K562 (cell line): ENCODE results near the gene XRCC5. TPM values are rescaled to one million over a fixed set of nuclear protein-coding genes. Genes with fewer than 3 reads are reported as not detected.
A peak's percentile ranks its signal among the peaks of the same experiment; 100 is the strongest.

Experiments
- BRD9 ChIP-seq: fragments of 450-650 bp; IDR thresholded peaks from 2 replicates; pipeline ENCODE4 v1.6.1; 2018; ENCODE audit warnings: low read depth; ENCODE audit not compliant: partially characterized antibody
- CBX5 ChIP-seq: IDR thresholded peaks from 2 replicates; pipeline ENCODE4 v1.6.1; 2014; ENCODE audit warnings: low read depth, borderline replicate concordance
- ELK1 ChIP-seq: sonication (generic); formaldehyde crosslinking; IDR thresholded peaks from 2 replicates; pipeline ENCODE4 v1.8.1; 2022; ENCODE audit warnings: missing genetic modification reagents
- HCFC1 ChIP-seq: IDR thresholded peaks from 2 replicates; pipeline ENCODE4 v1.6.1; 2012; ENCODE audit warnings: low read depth, low read length, improper control_type of control experiment
- IRF9 ChIP-seq: fragments of 450-650 bp; IDR thresholded peaks from 2 replicates; pipeline ENCODE4 v1.6.1; 2016; ENCODE audit warnings: missing biosample characterization, missing genetic modification characterization
- KLF6 ChIP-seq: fragments of 250-450 bp; sonication (Bioruptor Pico); IDR thresholded peaks from 2 replicates; pipeline ENCODE4 v1.4.0; 2020; ENCODE audit warnings: mild to moderate bottlenecking, moderate library complexity, borderline replicate concordance
- MAFG ChIP-seq: fragments of 450-650 bp; conservative IDR thresholded peaks from 2 replicates; pipeline ENCODE4 v1.6.1; 2016; ENCODE audit warnings: missing genetic modification characterization, missing compliant biosample characterization
- MTA1 ChIP-seq: fragments of 450-650 bp; IDR thresholded peaks from 2 replicates; pipeline ENCODE4 v1.6.1; 2017; ENCODE audit warnings: borderline replicate concordance
- MTA3 ChIP-seq: fragments of 450-650 bp; formaldehyde crosslinking; IDR thresholded peaks from 2 replicates; pipeline ENCODE4 v1.6.1; 2017; ENCODE audit warnings: mild to moderate bottlenecking, borderline replicate concordance
- MYBL2 ChIP-seq, 2 experiments: fragments of 450-650 bp in 1 of 2; sonication (generic) in 1 of 2; formaldehyde crosslinking in 1 of 2; IDR thresholded peaks; 2 replicates each; pipeline versions ENCODE4 v1.6.1 to v1.8.1; 2017 to 2022; ENCODE audit warnings: borderline replicate concordance in 1 of 2, inconsistent platforms in 1 of 2, low read depth in 1 of 2, mild to moderate bottlenecking in 1 of 2, missing genetic modification reagents in 1 of 2, moderate library complexity in 1 of 2
- NBN ChIP-seq: fragments of 450-650 bp; IDR thresholded peaks from 2 replicates; pipeline ENCODE4 v1.6.1; 2016; ENCODE audit warnings: low read depth, mild to moderate bottlenecking
- NR1H2 ChIP-seq: sonication (generic); formaldehyde crosslinking; IDR thresholded peaks from 2 replicates; pipeline ENCODE4 v1.4.0; 2020; ENCODE audit warnings: mild to moderate bottlenecking, missing genetic modification reagents
- PHF8 ChIP-seq: fragments of 200-600 bp; sonication (generic); IDR thresholded peaks from 2 replicates; pipeline ENCODE4 v1.6.1; 2012; ENCODE audit warnings: mixed run types, mild to moderate bottlenecking, inconsistent platforms, low read length, moderate library complexity, borderline replicate concordance
- POLR2H ChIP-seq: IDR thresholded peaks from 2 replicates; pipeline ENCODE4 v1.6.1; 2016; ENCODE audit warnings: missing genetic modification characterization, low read depth, mild to moderate bottlenecking, control low read depth, missing compliant biosample characterization, moderate library complexity
- RFX5 ChIP-seq: IDR thresholded peaks from 2 replicates; pipeline ENCODE4 v1.6.1; 2011; ENCODE audit warnings: low read depth, mild to moderate bottlenecking, improper control_type of control experiment, low read length
- U2AF1 ChIP-seq: fragments of 200-400 bp; formaldehyde crosslinking; optimal IDR thresholded peaks from 2 replicates; pipeline ENCODE3; 2017; ENCODE audit warnings: mild to moderate bottlenecking, low read depth, low read length, moderate library complexity
- VEZF1 ChIP-seq: fragments of 200-800 bp; sonication (Bioruptor generic); IDR thresholded peaks from 2 replicates; pipeline ENCODE4 v1.6.1; 2017; ENCODE audit warnings: missing genetic modification characterization, missing compliant biosample characterization
- YBX1 ChIP-seq: fragments of 450-650 bp; IDR thresholded peaks from 2 replicates; pipeline ENCODE4 v1.7.1; 2016; ENCODE audit warnings: mild to moderate bottlenecking
- ZFP1 ChIP-seq: fragments of 450-650 bp; formaldehyde crosslinking; IDR thresholded peaks from 2 replicates; pipeline ENCODE4 v1.4.0; 2020; ENCODE audit warnings: mild to moderate bottlenecking, mixed read lengths
- ZNF384 ChIP-seq: IDR thresholded peaks from 2 replicates; pipeline ENCODE4 v1.6.1; 2012; ENCODE audit warnings: low read depth, low read length, improper control_type of control experiment
- ZNF695 ChIP-seq: fragments of 450-650 bp; formaldehyde crosslinking; IDR thresholded peaks from 2 replicates; pipeline ENCODE4 v1.4.0; 2020; ENCODE audit warnings: mild to moderate bottlenecking, moderate library complexity
- polyA plus RNA-seq, 8 experiments: library from polyadenylated mRNA; depleted of rRNA in 4 of 8; stranded (reverse) in 5 of 8; unstranded in 3 of 8; fragments of >200 nt; fragmentation: Nextera tagmentation in 2 of 8; fragmentation: Illumina TruSeq in 1 of 8; extraction: Ambion mirVana in 2 of 8; extraction: Trizol in 1 of 8; gene quantifications; 2 replicates each; pipeline versions ENCODE4 v1.2.1 to v1.2.3, GENCODE V29; 2011 to 2014; ENCODE audit warnings: inconsistent platforms in 1 of 8, missing spikeins in 1 of 8
- total RNA-seq, 7 experiments: library from RNA; depleted of rRNA in 6 of 7; stranded (reverse); fragments of >200 nt in 6 of 7; fragmentation: Illumina TruSeq in 2 of 7; extraction: Trizol in 2 of 7; gene quantifications; 2 replicates each; pipeline versions ENCODE4 v1.2.1 to v1.2.3, GENCODE V29; 2011 to 2021; ENCODE audit warnings: low replicate concordance in 1 of 7
- TF ChIP-seq, protein P1 (sequence below): sonication (generic); formaldehyde crosslinking; IDR thresholded peaks from 2 replicates; pipeline ENCODE4 v1.8.0; 2022; ENCODE audit warnings: missing genetic modification reagents, mild to moderate bottlenecking, moderate library complexity, borderline replicate concordance
- TF ChIP-seq, protein P2 (sequence below): fragments of 450-650 bp; IDR thresholded peaks from 2 replicates; pipeline ENCODE4 v1.6.1; 2016; ENCODE audit warnings: borderline replicate concordance

Gene XRCC5
- total and polyA plus RNA-seq, 9 of the 15 experiments (the other 6 are each of a cell fraction or from before 2014, with no cell fraction given) = 168 to 551 (median 297) TPM

GRCh38 chr2:216081487-216082116, 27.5 kb upstream of the XRCC5 start, which contains the start of the genes PECR and TMEM169 (continued):
- peak; percentile 71; the same call in 1 of the 2 replicates for TF ChIP-seq PHF8
- no peak for TF ChIP-seq CBX5
- peak; percentile 76 for TF ChIP-seq VEZF1 (CRISPR knock-in tag)
- TF ChIP-seq, protein P1, sequence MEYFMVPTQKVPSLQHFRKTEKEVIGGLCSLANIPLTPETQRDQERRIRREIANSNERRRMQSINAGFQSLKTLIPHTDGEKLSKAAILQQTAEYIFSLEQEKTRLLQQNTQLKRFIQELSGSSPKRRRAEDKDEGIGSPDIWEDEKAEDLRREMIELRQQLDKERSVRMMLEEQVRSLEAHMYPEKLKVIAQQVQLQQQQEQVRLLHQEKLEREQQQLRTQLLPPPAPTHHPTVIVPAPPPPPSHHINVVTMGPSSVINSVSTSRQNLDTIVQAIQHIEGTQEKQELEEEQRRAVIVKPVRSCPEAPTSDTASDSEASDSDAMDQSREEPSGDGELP (CRISPR knock-in tag) = peak; percentile 82
- no peak for TF ChIP-seq NR1H2 (CRISPR knock-in tag)
- TF ChIP-seq ZNF384 = no peak
- TF ChIP-seq MAFG = no peak
- TF ChIP-seq ZFP1 = no peak
- TF ChIP-seq BRD9 = no peak
- TF ChIP-seq KLF6 (CRISPR knock-in tag) = no peak
- no peak for TF ChIP-seq YBX1
- no peak for TF ChIP-seq U2AF1
- no peak for TF ChIP-seq MTA1
- TF ChIP-seq NBN = no peak
- no peak for TF ChIP-seq ZNF695 (CRISPR knock-in tag)
- no peak for TF ChIP-seq HCFC1
- no peak for TF ChIP-seq RFX5
- TF ChIP-seq POLR2H = peak; percentile 57
- no peak for TF ChIP-seq ELK1 (CRISPR knock-in tag)
- TF ChIP-seq IRF9 (tag) = no peak
- no peak for TF ChIP-seq MYBL2 (IDR thresholded peaks at IDR 0.05; ENCODE audit: low read depth)
- no peak for TF ChIP-seq MYBL2 (CRISPR knock-in tag; IDR thresholded peaks at IDR 0.05; ENCODE audit: borderline replicate concordance)
- TF ChIP-seq, protein P2, sequence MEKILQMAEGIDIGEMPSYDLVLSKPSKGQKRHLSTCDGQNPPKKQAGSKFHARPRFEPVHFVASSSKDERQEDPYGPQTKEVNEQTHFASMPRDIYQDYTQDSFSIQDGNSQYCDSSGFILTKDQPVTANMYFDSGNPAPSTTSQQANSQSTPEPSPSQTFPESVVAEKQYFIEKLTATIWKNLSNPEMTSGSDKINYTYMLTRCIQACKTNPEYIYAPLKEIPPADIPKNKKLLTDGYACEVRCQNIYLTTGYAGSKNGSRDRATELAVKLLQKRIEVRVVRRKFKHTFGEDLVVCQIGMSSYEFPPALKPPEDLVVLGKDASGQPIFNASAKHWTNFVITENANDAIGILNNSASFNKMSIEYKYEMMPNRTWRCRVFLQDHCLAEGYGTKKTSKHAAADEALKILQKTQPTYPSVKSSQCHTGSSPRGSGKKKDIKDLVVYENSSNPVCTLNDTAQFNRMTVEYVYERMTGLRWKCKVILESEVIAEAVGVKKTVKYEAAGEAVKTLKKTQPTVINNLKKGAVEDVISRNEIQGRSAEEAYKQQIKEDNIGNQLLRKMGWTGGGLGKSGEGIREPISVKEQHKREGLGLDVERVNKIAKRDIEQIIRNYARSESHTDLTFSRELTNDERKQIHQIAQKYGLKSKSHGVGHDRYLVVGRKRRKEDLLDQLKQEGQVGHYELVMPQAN = no peak
- TF ChIP-seq MTA3 = 0 out of 2 replicates have a peak, but pooled peaks have one; percentile 51
